BJ (cell line): ENCODE results near the gene CBFA2T2. TPM values are rescaled to one million over a fixed set of nuclear protein-coding genes. Genes with fewer than 3 reads are reported as not detected.

Experiments used
- CTCF ChIA-PET: fragments of 350-600 bp; formaldehyde crosslinking; extraction: SDS; loops from one replicate; lab custom pipeline; 2021; ENCODE audit warnings: antibody characterized with exemption, inconsistent platforms; lab: Yijun Ruan, JAX
- POLR2A ChIA-PET: fragments of 300-600 bp; sonication (Branson Sonifier 250); formaldehyde crosslinking; extraction: SDS; loops from one replicate; lab custom pipeline; 2021; ENCODE audit warnings: antibody characterized with exemption; lab: Charles Lee
- DNase-seq: peaks from one replicate; pipeline ENCODE4 v3.0.0-alpha.2; 2011; ENCODE audit warnings: low read depth
- H3K27me3 ChIP-seq: 2 replicates; pipeline ENCODE4 v1.6.0; 2011; ENCODE audit warnings: low read length; ENCODE audit not compliant: control insufficient read depth, insufficient read depth
- H3K36me3 ChIP-seq: 2 replicates; pipeline ENCODE4 v1.5.1; 2011; ENCODE audit warnings: low read length; ENCODE audit not compliant: control insufficient read depth, insufficient read depth
- H3K4me3 ChIP-seq: 2 replicates; pipeline ENCODE4 v1.5.1; 2011; ENCODE audit warnings: low read depth, mild to moderate bottlenecking, control low read depth, low read length
- polyA plus RNA-seq: library from polyadenylated mRNA; depleted of rRNA; stranded (reverse); fragments of >200 nt; gene quantifications from 2 replicates; pipeline ENCODE4 v1.2.3, GENCODE V29; 2011
- TF ChIP-seq, protein P1 (sequence below): IDR thresholded peaks from 2 replicates; pipeline ENCODE4 v1.5.1; 2011; ENCODE audit warnings: low read depth, mild to moderate bottlenecking, control low read depth, inconsistent platforms, low read length, moderate library complexity; ENCODE audit not compliant: insufficient read depth

Gene CBFA2T2
- polyA plus RNA-seq, 1 experiment, result 7.6 TPM

DNA sequence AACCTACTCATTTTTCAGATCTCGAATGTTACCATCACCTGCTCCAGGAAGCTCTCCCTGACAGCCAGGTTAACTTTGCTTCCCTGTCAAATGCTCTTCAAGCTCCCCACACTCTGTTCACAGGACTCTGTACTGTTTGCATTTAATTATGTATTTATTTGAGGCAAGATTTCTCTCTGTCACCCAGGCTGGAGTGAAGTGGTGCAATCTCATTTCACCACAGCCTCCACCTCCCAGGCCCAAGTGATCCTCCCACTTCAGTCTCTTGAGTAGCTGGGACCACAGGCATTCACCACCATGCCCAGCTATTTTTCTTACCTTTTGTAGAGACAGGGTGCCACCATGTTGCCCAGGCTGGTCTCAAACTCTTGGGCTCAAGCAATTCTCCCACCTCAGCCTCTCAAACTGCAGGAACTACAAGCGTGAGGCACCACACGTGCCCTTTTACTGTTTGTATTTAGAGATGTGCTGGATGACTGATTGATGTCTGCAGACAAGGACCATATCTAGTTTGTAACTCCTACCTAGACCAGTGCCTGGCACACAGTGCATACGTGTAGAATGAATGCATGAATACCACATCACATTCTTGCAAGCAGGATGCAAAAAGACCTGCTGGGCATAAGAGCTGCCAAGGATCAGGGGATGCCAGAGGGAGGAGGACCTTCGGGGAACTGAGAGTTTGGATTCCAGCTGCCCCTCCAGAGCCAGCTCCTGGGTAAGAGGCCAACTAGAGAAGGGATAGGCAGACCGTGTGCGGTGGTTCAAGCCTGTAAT lies 15.6 kb upstream of the CBFA2T2 start:
- TF ChIP-seq, protein P1, sequence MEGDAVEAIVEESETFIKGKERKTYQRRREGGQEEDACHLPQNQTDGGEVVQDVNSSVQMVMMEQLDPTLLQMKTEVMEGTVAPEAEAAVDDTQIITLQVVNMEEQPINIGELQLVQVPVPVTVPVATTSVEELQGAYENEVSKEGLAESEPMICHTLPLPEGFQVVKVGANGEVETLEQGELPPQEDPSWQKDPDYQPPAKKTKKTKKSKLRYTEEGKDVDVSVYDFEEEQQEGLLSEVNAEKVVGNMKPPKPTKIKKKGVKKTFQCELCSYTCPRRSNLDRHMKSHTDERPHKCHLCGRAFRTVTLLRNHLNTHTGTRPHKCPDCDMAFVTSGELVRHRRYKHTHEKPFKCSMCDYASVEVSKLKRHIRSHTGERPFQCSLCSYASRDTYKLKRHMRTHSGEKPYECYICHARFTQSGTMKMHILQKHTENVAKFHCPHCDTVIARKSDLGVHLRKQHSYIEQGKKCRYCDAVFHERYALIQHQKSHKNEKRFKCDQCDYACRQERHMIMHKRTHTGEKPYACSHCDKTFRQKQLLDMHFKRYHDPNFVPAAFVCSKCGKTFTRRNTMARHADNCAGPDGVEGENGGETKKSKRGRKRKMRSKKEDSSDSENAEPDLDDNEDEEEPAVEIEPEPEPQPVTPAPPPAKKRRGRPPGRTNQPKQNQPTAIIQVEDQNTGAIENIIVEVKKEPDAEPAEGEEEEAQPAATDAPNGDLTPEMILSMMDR, result no peak
- ChIA-PET POLR2A (no interaction called here), CTCF (interaction anchor here (1.3 to 2.0 kb wide), 3 partner anchors 10 to 179 kb away, joined by 3 to 4 read pairs (median 3); no protein-coding TSS in a partner anchor)
- Histone ChIP-seq H3K36me3 (no peaks in the 10 kb centered on the region), H3K27me3 (peaks cover 9% of the 10 kb centered on the region), H3K4me3 (no peak overlapping the region)
- DNase-seq, result no peak

DNA sequence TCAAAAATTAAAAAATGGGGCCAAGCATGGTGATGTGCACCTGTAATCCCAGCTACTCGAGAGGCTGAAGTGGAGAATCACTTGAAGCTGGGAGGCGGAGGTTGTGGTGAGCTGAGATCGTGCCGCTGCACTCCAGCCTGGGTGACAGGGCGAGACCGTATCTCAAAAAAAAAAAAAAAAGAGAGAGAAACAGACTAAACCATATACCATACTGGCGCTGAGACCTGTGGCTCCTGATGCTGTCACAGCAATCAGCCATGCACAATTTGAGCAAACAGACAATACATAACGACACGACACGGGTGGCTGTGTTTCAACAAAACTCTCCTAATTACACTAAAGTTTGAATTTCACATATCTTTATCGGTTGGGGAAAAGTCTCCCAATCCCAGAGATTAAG lies 14.9 kb upstream of the CBFA2T2 start:
- Histone ChIP-seq H3K27me3 (peaks cover 8% of the 10 kb centered on the region), H3K4me3 (no peak overlapping the region), H3K36me3 (no peaks in the 10 kb centered on the region)
- DNase-seq, result no peak
- CTCF ChIA-PET, result interaction anchor here (1.3 to 2.0 kb wide), 2 partner anchors 10 kb away, joined by 3 to 4 read pairs; no protein-coding TSS in a partner anchor
- POLR2A ChIA-PET, result no interaction called here
- TF ChIP-seq, protein P1, result no peak

DNA sequence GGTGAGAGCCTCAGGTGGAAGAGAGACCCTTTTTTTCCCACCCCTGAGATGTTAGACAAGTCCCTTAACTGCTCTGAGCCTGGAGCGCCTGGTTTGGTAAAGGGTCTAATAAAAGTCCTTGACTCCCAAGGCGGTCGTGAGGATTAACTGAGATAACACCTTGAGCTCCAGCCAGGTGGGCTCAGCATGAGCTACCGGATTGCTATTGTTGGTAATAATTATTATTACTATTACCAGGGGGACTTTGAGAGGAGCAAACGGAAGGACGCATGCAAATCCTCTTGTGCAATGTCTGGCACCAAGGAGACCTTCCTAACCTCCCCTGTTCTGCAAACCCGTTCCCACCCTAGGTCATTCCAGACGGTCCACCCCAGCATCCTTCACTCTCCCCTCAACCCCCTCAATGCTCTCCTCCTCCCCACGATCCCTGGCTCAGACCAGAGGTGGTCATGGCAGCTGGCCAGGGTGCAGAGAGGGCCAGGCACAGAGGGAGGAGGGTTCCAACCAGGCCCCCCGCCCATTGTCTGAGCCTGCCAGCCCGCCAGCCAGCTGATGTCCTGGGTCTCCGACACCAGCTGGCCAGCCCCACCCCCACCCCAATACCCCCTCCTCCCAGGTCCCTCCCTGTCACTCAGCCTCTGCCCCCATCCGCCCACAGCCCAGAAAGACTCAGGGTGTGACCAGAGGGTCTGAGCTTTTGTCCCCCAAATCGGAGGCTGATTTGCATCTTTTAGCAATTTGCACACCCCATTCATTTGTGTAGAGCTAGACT lies 14.3 kb upstream of the CBFA2T2 start:
- Histone ChIP-seq H3K36me3 (no peaks in the 10 kb centered on the region), H3K4me3 (no peak overlapping the region), H3K27me3 (peaks cover 8% of the 10 kb centered on the region)
- CTCF ChIA-PET, result interaction anchor here (0.6 to 2.0 kb wide), 4 partner anchors 9 to 1878 kb away, joined by 3 to 4 read pairs (median 4); no protein-coding TSS in a partner anchor
- DNase-seq, result no peak
- TF ChIP-seq, protein P1, result no peak
- POLR2A ChIA-PET, result no interaction called here

DNA sequence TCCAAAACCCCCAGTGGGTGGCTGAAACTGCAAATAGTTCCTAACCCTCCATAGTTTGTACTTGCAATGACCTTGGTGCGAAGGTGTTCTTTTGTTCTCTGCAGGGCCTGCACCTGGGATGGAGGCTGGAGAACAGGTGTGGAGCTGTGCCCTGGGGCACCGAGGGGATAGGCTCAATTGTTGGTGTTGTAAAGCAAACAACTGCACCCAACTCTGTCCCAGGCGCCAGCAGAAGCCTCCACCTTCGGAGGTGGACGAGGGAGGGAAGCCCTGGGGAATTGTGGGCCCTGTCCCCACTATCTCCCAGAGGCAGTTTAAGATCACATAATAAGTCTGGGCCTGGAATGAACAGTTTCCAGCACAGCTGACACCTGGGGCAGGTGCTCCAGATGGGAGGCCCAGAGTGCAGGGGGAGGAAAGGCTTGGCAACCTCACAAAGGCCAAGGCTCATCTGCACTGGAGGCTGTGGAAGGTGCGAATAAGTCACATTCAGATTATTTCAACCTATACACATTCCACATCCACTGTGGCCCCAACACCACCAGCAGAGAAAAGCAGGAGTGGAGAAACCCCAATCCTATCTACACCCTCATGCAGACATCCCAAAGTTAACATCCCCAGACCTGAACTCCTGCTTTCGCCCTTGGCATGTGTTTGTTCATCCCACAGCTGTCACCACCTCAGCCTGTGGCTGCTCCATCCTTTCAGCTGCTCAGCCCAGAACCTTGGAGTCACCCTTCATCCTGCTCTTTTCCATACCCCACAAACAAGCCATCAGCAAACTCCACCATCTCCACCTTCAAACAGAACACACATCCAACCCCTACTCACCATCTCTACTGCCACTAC lies 12.3 kb upstream of the CBFA2T2 start:
- Histone ChIP-seq H3K4me3 (no peak overlapping the region), H3K36me3 (no peaks in the 10 kb centered on the region), H3K27me3 (peaks cover 8% of the 10 kb centered on the region)
- TF ChIP-seq, protein P1, result no peak
- no peak for DNase-seq
- CTCF ChIA-PET, result interaction anchor here (1.3 to 1.6 kb wide), 2 partner anchors 20 to 100 kb away, joined by 3 read pairs; no protein-coding TSS in a partner anchor
- POLR2A ChIA-PET, result no interaction called here
